Upper lobe of right lung (tissue), 1 donor: Measurements from ENCODE around the gene DOK7. TPM values are rescaled to one million over a fixed set of nuclear protein-coding genes. Genes with fewer than 3 reads are reported as not detected.

Source experiments
- ATAC-seq: fragments of 200-7000 bp; cut with Tn5 transposase; one replicate; pipeline ENCODE4 v1.9.1; 2020; ENCODE audit warnings: mild to moderate bottlenecking, moderate library complexity
- DNase-seq: peaks from one replicate; pipeline ENCODE4 v3.0.0-alpha.2; 2020
- H3K27ac ChIP-seq: fragments of 200-600 bp; one replicate; pipeline ENCODE4 v1.8.0; 2022
- H3K27me3 ChIP-seq: fragments of 200-600 bp; one replicate; pipeline ENCODE4 v1.8.0; 2022; ENCODE audit warnings: mild to moderate bottlenecking
- H3K36me3 ChIP-seq: fragments of 200-600 bp; one replicate; pipeline ENCODE4 v1.8.0; 2022
- H3K4me1 ChIP-seq: fragments of 200-600 bp; one replicate; pipeline ENCODE4 v1.8.0; 2022
- H3K4me3 ChIP-seq: fragments of 200-600 bp; one replicate; pipeline ENCODE4 v1.8.0; 2022; ENCODE audit warnings: mild to moderate bottlenecking
- H3K9me3 ChIP-seq: fragments of 200-600 bp; one replicate; pipeline ENCODE4 v1.8.0; 2022
- CTCF ChIP-seq: fragments of 200-600 bp; IDR thresholded peaks from one replicate; pipeline ENCODE4 v1.8.0; 2022; ENCODE audit warnings: antibody characterized with exemption
- intact Hi-C: fragments of 100-400 bp; cut with DNase I; formaldehyde crosslinking; loops from one replicate; pipeline ENCODE4 v1.11.0; 2022
- total RNA-seq: library from RNA; stranded (reverse); fragmentation: NEBNext Ultra II Directional; extraction: Animal tissue kit (Norgen Biotek cat#: 25700); gene quantifications from one replicate; pipeline ENCODE4 v1.2.1, GENCODE V29; 2021
- donor health status: DM: no; HTN: yes; CAD: no; lungs with severe emphysema.

Gene DOK7
- total RNA-seq, 1 donor from 2014 or later = 3.6 TPM

- H3K36me3 ChIP-seq = peaks cover 94% of the 10 kb centered on the region
- H3K27me3 ChIP-seq = no peaks in the 10 kb centered on the region
- ATAC-seq (no peak), DNase-seq (no peak)
- intact Hi-C loops = no loop called here
- H3K27ac ChIP-seq = no peak overlapping the region
- no peak for TF ChIP-seq CTCF
- no peaks in the 10 kb centered on the region for H3K9me3 ChIP-seq
- H3K4me3 ChIP-seq = no peak overlapping the region
- H3K4me1 ChIP-seq = no peaks in the 10 kb centered on the region
Observed at GRCh38 chr4:3517731-3518510, 54.8 kb downstream of the DOK7 start.

GRCh38 chr4:3518511-3518880 is 55.4 kb downstream of the DOK7 start:
- no peaks in the 10 kb centered on the region for H3K27me3 ChIP-seq
- no peak for ATAC-seq
- peaks cover 94% of the 10 kb centered on the region for H3K36me3 ChIP-seq
- H3K27ac ChIP-seq = no peak overlapping the region
- TF ChIP-seq CTCF = no peak
- DNase-seq = no peak
- no peak overlapping the region for H3K4me3 ChIP-seq
- no peaks in the 10 kb centered on the region for H3K9me3 ChIP-seq
- intact Hi-C loops = no loop called here
- no peaks in the 10 kb centered on the region for H3K4me1 ChIP-seq

DNA sequence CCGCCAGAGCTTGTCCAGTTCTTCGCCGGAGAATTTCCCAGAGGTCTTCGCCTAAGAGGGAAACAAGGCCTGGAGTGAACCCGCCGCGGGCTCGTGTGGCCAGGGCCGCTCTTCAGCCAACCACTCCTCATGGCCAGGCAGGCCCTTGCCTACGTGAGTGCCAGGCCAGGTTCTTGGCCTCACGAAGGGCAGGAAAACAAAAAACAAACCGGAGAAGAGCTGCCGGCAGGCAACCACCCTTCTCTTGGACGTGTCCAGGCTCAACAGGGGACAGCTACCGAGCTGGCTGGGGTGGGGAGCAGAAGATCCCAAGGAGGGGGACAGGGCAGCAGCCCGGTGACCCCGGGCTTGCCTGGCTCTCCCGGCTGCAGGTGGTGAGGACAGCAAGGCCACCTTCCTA is 55.8 kb downstream of the DOK7 start:
- Histone ChIP-seq H3K4me3 (no peak overlapping the region), H3K36me3 (peaks cover 94% of the 10 kb centered on the region), H3K27ac (no peak overlapping the region), H3K4me1 (no peaks in the 10 kb centered on the region), H3K27me3 (no peaks in the 10 kb centered on the region), H3K9me3 (no peaks in the 10 kb centered on the region)
- ATAC-seq (no peak), DNase-seq (no peak)
- intact Hi-C loops = no loop called here
- TF ChIP-seq CTCF = no peak

DNA sequence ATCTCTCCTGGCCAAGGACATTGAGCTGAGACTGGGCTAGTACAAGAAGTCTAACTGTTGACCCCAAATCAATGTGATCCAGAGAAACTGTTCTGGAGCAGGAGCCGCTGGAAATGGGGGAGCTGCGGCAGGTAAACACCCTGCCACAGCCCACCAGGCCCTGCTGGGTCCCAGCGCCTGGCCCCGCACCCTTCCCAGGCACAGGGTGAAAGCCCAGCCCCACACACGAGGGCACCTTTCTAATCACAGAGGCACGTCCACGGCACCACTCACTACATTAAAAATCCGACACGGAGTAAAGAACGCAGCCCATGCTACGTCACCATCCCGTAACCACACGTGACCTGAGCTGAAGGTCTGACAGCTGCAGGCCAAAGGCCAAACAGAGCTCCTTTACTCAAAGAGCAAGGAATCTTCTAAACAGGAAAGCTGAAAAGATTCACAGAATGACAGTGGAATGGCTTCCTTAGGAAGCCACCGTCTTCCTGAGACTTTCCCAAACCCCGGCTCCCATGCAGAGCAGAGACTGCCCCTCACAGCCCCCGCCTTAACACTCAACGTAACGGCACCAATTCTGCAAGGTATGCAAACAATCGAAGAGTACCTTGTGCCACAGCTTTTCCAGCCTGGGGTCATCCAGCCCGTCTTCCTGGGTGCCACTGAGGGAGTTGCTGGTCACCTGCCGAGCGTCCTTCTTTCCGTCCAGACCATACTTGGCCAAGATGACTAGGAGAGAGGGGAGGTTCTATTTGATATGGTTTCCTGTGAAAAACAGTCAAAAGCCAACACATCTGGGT is 56.6 kb downstream of the DOK7 start:
- Histone ChIP-seq H3K4me1 (no peaks in the 10 kb centered on the region), H3K27me3 (no peaks in the 10 kb centered on the region), H3K36me3 (peaks cover 94% of the 10 kb centered on the region), H3K9me3 (no peaks in the 10 kb centered on the region), H3K4me3 (no peak overlapping the region), H3K27ac (no peak overlapping the region)
- TF ChIP-seq CTCF = no peak
- intact Hi-C loops = no loop called here
- DNase-seq (no peak), ATAC-seq (no peak)

- no peak for TF ChIP-seq CTCF
- H3K4me3 ChIP-seq = no peak overlapping the region
- no peak for ATAC-seq
- H3K36me3 ChIP-seq = peaks cover 93% of the 10 kb centered on the region
- no peak overlapping the region for H3K27ac ChIP-seq
- H3K4me1 ChIP-seq = no peaks in the 10 kb centered on the region
- DNase-seq = no peak
- intact Hi-C loops = no loop called here
- no peaks in the 10 kb centered on the region for H3K27me3 ChIP-seq
- H3K9me3 ChIP-seq = no peaks in the 10 kb centered on the region
Observed at GRCh38 chr4:3520276-3520675, 57.2 kb downstream of the DOK7 start.
